HG03103 (cell line): ENCODE data around the gene CNTNAP2.
A peak's percentile ranks its signal among the peaks of the same experiment; 100 is the strongest.
"Not testable (repeated sequence)": the region's sequence is repeated elsewhere in the genome, so short reads cannot be mapped to it uniquely, and the experiment has no call there.

Experiments
- ATAC-seq: cut with Tn5 transposase; IDR thresholded peaks from one replicate; pipeline ENCODE4 v1.9.1; 2021; ENCODE audit warnings: low read depth; ENCODE audit not compliant: unreplicated experiment

CNTNAP2 gene

GRCh38 chr7:148412691-148413090, 2296.1 kb downstream of the CNTNAP2 start:
- no peak for ATAC-seq

- ATAC-seq: peak; percentile 79
Observed at GRCh38 chr7:148419856-148420832, 2303.5 kb downstream of the CNTNAP2 start.

DNA sequence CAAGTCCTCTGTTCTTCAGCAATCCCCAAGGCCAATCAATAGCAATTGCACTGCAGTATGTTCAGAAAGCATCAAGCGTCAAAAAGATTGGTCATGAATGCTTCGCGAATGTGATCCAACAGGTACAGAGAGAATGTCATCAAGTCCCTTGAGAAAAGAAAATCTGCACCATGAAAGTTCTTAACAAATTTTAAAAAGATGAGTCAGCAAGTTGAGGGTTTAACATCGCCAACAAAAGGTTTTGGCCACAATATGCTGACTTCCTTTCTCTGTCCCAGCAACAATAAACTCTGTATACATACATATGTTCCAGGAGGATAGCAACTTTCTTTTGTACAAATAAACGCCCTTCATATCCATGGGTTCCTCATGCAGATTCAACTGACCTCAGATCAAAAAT, 2305.4 kb downstream of the CNTNAP2 start:
- no peak for ATAC-seq

DNA sequence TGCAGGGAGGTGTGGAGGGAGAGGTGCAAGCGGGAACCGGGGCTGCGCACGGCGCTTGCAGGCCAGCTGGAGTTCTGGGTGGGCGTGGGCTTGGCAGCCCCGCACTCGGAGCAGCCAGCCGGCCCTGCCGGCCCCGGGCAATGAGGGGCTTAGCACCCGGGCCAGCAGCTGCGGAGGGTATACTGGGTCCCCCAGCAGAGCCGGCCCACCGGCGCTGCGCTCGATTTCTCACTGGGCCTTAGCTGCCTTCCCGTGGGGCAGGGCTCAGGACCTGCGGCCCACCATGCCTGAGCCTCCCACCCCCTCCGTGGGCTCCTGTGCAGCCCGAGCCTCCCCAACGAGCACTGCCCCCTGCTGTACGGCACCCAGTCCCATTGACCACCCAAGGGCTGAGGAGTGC, 2309.8 kb downstream of the CNTNAP2 start:
- not testable (repeated sequence) for ATAC-seq

GRCh38 chr7:148430690-148431089, 2314.1 kb downstream of the CNTNAP2 start:
- ATAC-seq: not testable (repeated sequence)

- ATAC-seq: no peak
Observed at GRCh38 chr7:148433521-148434180, 2317.1 kb downstream of the CNTNAP2 start.

- no peak for ATAC-seq
Observed at GRCh38 chr7:148434181-148434757, 2317.7 kb downstream of the CNTNAP2 start.

DNA sequence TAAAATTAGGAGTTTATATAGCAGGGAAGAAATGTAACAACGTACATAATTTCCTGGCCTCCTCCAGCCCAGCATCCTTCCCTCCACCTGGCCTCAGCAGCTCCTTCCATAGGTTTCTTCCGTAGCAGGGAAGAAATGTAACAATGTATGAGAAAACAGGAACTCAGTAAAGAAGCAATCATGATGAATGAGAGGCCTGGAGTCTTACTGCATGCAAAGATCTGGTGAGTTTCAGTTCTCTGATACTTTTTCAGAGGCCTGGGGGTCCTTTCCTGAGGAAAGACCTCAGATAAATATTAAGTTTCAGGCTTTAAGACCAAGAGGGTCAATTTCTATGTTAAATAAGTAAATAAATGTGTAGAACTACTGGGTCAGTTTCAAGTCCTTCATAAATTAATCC, 2318.3 kb downstream of the CNTNAP2 start:
- no peak for ATAC-seq

DNA sequence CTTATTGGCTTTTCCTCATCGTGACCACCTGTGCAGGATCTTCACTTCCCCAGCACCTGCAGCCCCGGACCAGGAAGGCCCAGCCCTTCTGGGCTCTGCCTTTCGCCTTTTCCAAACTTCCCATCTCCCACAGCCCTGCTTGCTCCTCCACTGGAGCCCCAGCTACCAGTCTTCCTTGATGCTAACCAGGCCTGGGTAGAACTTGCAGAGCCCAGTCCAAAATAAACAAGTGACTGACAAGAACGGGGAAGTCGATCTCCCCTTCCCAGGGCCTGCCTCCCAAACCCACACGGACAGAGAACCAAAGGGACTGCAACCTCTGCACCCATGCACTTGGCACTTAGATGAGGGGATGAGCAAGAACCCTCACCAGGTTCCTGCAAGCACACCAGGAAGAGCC, 2319.1 kb downstream of the CNTNAP2 start:
- no peak for ATAC-seq

- ATAC-seq: no peak
Observed at GRCh38 chr7:148436135-148436534, 2319.5 kb downstream of the CNTNAP2 start.

GRCh38 chr7:148436571-148436970, 2320.0 kb downstream of the CNTNAP2 start:
- ATAC-seq: no peak

- ATAC-seq: no peak
Observed at GRCh38 chr7:148437043-148437442, 2320.4 kb downstream of the CNTNAP2 start.

DNA sequence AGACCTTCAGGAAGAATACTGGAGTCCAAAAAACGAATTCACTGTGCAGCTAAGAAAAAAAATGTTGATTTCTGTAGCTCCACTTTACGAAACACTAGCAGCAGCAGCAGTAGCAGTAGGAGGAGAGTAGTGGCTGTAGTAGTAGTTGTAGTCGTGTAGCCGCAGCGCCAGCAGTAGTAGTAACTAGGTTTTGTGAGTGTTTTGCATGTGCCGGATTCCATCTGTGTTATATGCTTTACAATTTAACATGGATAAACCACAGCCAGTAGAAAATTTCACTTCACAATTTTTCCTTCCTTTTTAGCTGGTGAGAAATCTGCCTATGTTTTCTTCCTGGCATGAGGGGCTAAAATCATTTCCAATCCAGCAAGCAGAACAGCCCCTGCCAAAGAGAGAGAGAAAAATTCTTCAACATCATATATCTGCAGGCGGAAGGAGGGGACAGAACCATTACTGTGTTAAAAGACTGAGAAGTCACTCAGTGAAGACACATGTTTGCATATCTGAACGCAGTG, 2325.6 kb downstream of the CNTNAP2 start:
- ATAC-seq: no peak

DNA sequence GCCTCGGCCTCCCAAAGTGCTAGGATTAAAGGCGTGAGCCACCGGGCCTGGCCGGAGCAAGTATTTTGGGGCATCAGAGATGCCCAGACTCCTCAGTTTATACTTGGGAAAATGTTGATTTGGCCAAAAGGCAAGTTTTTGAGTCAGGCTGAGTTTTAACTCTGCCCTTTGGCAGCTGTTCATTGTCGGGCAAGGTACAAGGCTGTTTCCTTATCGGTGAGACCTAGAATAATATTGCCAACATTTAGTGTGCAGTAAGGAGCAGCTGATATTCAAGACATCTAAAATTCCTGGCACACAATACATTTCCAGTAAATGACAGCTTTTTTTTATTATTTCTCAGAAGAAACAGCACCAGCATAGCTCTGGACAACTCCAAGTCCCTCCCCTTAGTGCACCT, 2326.3 kb downstream of the CNTNAP2 start:
- ATAC-seq: no peak

DNA sequence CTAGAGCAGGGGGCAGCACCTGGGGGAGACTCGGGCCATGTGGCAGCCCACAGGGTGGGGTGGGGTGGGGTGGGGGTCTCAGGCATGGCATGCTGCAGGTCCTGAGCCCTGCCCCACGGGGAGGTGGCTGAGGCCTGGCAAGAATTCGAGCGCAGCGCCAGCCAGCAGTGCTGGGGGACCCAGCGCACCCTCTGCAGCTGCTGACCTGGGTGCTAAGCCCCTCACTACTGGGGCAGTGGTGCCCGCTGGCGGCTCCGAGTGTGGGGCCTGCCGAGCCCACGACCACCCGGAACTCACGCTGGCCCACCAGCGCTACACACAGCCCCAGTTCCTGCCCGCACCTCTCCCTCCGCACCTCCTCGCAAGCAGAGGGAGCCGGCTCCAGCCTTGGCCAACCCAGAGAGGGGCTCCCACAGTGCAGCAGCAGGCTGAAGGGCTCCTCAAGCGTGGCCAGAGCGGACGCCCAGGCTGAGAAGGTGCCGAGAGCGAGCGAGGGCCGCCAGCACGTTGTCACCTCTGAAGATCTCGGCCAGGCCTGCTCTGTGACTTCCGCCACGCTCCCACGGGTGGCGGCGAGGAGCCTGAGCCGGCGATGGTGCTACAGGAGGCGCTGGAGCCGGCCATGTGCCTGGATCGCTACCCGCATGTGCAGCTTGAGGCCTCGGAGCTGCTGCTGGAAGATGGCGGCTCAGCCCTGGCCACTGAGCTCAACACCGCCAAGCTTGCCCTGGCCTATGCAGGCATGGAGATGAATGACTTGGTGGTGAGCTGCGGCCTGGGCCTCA, 2328.9 kb downstream of the CNTNAP2 start:
- ATAC-seq: no peak

DNA sequence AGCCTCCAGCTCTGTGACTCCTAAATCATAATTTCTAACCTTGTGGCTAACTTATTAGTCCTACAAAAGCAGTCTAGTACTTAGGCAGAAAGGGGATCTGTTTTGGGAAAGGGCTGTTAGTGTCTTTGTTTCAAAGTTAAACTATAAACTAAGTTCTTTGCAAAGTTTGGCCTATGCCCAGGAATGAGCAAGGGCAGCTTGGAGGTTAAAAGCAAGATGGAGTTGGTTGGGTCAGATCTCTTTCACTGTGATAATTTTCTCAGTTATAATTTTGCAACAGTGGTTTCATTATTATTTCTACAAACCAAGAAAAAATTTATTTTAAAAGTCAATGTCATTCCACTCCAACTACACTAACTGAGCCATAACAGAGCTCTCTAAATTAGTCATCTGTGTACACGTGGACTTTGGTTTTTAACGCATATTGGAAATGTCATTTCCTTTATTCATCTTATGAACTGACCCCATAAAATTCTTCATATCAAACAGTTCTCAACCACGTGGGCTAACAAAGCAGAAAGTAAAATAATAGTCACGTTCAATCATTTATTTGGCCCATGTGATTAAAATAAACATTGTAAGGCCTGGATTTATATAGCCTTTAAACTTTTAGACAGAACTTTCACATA, 2330.7 kb downstream of the CNTNAP2 start:
- ATAC-seq: peak; percentile 89

- ATAC-seq: not testable (repeated sequence)
Observed at GRCh38 chr7:148451526-148451925, 2334.9 kb downstream of the CNTNAP2 start.

GRCh38 chr7:148456351-148456750, 2339.8 kb downstream of the CNTNAP2 start:
- no peak for ATAC-seq

DNA sequence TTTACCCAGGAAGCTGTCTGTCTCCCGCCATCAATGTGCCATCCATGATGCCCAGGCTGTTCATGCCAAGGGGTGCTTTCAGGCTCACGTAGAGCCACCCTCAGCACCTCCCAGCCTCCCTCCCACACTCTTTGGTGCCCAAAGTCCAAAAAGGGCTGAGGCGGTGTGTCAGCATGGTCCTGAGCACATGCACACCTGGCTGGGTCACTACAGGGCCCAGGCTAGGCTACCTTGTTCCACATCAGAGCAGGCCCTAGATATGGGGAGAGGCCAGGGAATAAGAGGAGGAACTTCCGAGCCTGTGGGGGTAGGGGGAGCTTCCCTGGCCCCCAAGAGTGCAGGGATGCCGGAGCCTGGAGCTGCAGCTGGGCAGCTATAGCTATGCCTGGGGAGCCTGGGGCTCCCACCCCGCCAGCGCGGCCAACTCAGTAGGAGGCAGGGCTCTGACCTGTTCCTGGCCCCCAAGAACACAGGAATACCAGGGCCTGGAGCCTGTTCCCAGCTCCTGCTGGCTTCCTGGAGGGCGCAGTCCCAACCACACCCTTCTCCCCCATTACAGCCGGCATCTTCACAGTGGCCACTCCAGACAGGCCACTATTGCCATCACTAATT, 2340.8 kb downstream of the CNTNAP2 start:
- ATAC-seq: no peak
